ENCODE results near the gene TTC3.

TTC3 gene

GRCh38 chr21:37249112-37249904 lies 176.3 kb downstream of the TTC3 start:
- Histone ChIP-seq H4K20me1 (ENCODE audit: insufficient read depth, low read length) (no peaks in the 10 kb centered on the region), H3K36me3 (replicated peaks; ENCODE audit: low read depth, low read length) (no peaks in the 10 kb centered on the region), H3K27me3 (ENCODE audit: low read depth, low read length) (no peaks in the 10 kb centered on the region), H3K4me1 (ENCODE audit: low read length) (no peaks in the 10 kb centered on the region), H2AFZ (ENCODE audit: low read depth, low read length) (no peak overlapping the region), H3K4me3 (ENCODE audit: low read length) (no peak overlapping the region), H3K27ac (ENCODE audit: low read length) (no peak overlapping the region), H3K9ac (ENCODE audit: low read length) (no peak overlapping the region), H3K9me3 (ENCODE audit: insufficient read depth, low read length) (no peaks in the 10 kb centered on the region), H3K4me2 (ENCODE audit: low read length) (no peak overlapping the region), H3K79me2 (ENCODE audit: low read length) (peaks cover 10% of the 10 kb centered on the region)
- TF ChIP-seq EZH2phosphoT487 (IDR thresholded peaks at IDR 0.05; ENCODE audit: low read depth) = no peak
- TF ChIP-seq CTCF (IDR thresholded peaks at IDR 0.05; ENCODE audit: low read depth, low read length) = no peak

DNA sequence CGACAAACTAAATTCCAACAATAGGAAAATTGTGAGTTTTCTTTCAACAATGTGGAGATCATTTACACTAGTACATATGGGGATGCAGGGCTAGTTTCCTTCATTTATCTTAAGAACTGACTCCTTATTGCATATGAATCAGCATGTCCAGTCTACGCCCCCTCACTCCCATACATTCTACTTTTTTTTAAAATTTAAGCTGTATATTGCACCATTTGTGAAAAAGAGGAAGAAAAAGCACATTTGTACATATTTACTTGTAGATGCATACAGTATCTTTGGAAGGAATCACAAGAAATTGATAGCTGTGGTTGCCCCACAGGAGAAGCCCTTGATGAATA lies 178.2 kb downstream of the TTC3 start:
- H2AFZ ChIP-seq (ENCODE audit: low read depth, low read length) = no peak overlapping the region
- TF ChIP-seq EZH2phosphoT487 (IDR thresholded peaks at IDR 0.05; ENCODE audit: low read depth) (no peak), CTCF (IDR thresholded peaks at IDR 0.05; ENCODE audit: low read depth, low read length) (no peak)
- no peaks in the 10 kb centered on the region for H3K9me3 ChIP-seq (ENCODE audit: insufficient read depth, low read length)
- no peak overlapping the region for H3K4me2 ChIP-seq (ENCODE audit: low read length)
- no peaks in the 10 kb centered on the region for H3K27me3 ChIP-seq (ENCODE audit: low read depth, low read length)
- peaks cover 14% of the 10 kb centered on the region for H3K79me2 ChIP-seq (ENCODE audit: low read length)
- no peak overlapping the region for H3K27ac ChIP-seq (ENCODE audit: low read length)
- no peaks in the 10 kb centered on the region for H4K20me1 ChIP-seq (ENCODE audit: insufficient read depth, low read length)
- H3K4me3 ChIP-seq (ENCODE audit: low read length) = no peak overlapping the region
- no peak overlapping the region for H3K9ac ChIP-seq (ENCODE audit: low read length)
- no peaks in the 10 kb centered on the region for H3K36me3 ChIP-seq (replicated peaks; ENCODE audit: low read depth, low read length)
- H3K4me1 ChIP-seq (ENCODE audit: low read length) = no peaks in the 10 kb centered on the region
